ENCODE measurements around the gene RGS3.
A peak's percentile ranks its signal among the peaks of the same experiment; 100 is the strongest.

Gene RGS3

DNA sequence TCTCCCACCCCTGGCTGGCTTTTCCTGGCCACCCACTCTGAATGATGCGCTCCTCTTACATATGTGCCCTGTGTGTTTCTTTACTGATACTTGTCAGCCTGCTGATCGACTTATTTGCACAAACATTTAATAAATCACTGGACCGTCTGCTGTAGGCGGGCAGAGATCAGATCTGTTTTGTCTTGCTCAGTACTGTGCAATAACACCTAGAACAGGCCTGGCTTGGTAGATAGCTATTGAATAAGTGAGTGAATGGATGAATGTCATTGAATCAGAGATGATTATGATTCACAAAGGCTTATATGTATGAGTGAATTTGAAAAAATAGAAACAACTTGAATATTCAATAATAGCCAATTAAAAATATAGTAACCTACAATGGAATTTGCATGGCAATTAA lies 165.1 kb downstream of the RGS3 start (continued):
- TF ChIP-seq ZNF311 (tag by site-specific recombination; IDR thresholded peaks at IDR 0.05; ENCODE audit: borderline replicate concordance) (no peak), GLI2 (tag by site-specific recombination; IDR thresholded peaks at IDR 0.05; ENCODE audit: borderline replicate concordance, low read depth) (no peak), ZNF768 (tag by site-specific recombination; IDR thresholded peaks at IDR 0.05) (no peak), REPIN1 (tag by site-specific recombination; IDR thresholded peaks at IDR 0.05; ENCODE audit: low read depth) (no peak), ZNF785 (tag by site-specific recombination; IDR thresholded peaks at IDR 0.05) (no peak), ZNF549 (tag by site-specific recombination; IDR thresholded peaks at IDR 0.05) (no peak), ZBTB21 (tag by site-specific recombination; IDR thresholded peaks at IDR 0.05) (no peak), GLIS2 (tag by site-specific recombination; IDR thresholded peaks at IDR 0.05) (no peak)

DNA sequence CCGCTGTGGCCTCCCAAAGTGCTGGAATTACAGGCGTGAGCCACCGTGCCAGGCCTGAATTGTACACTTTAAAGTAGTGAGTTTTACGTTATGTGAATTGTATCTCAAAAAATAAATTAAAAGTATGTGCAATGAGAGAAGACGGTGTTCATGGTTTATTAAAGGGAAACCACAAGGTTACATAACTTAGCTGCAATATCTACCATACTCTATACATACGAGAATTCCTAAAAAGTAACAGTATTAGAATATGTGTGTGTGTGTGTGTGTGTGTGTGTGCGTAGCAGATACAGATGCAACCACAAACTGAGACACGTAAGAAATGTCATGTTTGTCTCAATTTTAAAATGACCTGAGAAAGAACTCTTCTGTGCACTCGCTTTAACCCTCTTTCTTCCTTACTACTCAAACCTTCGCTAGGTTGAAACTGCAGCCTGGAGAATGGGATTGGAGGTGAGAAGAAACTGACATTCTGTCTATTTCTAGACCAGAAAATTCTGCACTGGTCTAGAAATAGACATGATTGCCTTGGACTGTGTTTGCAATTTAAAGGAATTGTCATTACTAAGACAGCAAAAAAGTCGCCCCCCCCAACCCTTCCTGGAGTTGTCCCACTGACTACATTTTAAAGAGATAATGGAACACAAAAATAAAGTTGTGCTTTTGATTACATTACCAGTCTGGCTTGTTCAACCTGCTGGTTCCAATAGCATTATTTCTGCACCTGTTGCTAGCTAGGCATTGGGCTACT lies 167.0 kb downstream of the RGS3 start:
- no peaks in the 10 kb centered on the region for H3K36me3 ChIP-seq (ENCODE audit: control insufficient read depth in 2 of 2, insufficient read depth in 1 of 2, low read length in 2 of 2)
- H3K27ac ChIP-seq (ENCODE audit: extremely low read depth, low read depth, low read length): no peak overlapping the region
- CTCF ChIA-PET: interaction anchor here (0.7 kb wide), 1 partner anchor 111 kb away, joined by 3 read pairs; no protein-coding TSS in a partner anchor
- TF ChIP-seq ZNF174 (tag by site-specific recombination; IDR thresholded peaks at IDR 0.05) (no peak), SCRT2 (tag by site-specific recombination; IDR thresholded peaks at IDR 0.05) (peak; percentile 34; the same call in 1 of the 2 replicates)
- no peaks in the 10 kb centered on the region for H3K9me3 ChIP-seq (ENCODE audit: control insufficient read depth, insufficient read depth, low read depth, low read length)
- POLR2A ChIA-PET: no interaction called here
- no peaks in the 10 kb centered on the region for H3K4me1 ChIP-seq (ENCODE audit: control insufficient read depth, insufficient read depth, low read length)
- no peak overlapping the region for H3K4me3 ChIP-seq (ENCODE audit: low read depth, low read length)

DNA sequence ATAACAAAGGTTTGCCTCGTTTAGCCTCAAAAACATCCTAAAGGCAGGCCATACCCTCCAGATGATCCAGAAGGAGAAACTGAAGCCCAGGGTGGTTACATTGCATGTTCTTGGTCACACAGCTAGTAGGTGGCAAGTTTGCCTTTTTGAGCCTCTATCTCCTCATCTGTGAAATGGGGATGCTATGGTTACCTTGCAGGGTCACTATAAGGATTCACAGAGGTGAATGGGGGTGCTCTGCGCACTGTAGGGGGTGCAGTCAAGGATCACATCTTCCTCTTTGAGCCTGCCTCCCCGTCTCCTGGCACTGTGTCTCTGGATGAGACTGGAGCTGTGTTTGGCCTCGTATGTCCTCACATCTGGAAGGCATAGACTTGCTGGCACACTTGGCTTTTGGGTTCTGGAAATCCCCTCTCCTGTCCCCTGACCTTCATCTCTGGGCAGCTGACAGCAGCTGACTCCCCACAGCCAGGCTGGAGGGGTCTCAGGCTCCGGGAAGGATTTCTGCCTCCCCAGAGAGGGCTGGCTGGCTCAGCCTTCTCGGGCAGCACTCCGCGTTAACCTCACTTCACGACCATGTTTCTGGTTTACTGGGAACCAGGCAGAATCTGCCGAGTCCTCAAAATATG lies 167.7 kb downstream of the RGS3 start:
- POLR2A ChIA-PET: no interaction called here
- CTCF ChIA-PET: no interaction called here
- Histone ChIP-seq H3K4me3 (ENCODE audit: low read depth, low read length) (no peak overlapping the region), H3K4me1 (ENCODE audit: control insufficient read depth, insufficient read depth, low read length) (no peaks in the 10 kb centered on the region), H3K36me3 (ENCODE audit: control insufficient read depth in 2 of 2, insufficient read depth in 1 of 2, low read length in 2 of 2) (no peaks in the 10 kb centered on the region), H3K9me3 (ENCODE audit: control insufficient read depth, insufficient read depth, low read depth, low read length) (no peaks in the 10 kb centered on the region), H3K27ac (ENCODE audit: extremely low read depth, low read depth, low read length) (no peak overlapping the region)
- TF ChIP-seq ZNF341 (tag by site-specific recombination; IDR thresholded peaks at IDR 0.05; ENCODE audit: low read depth) (no peak), KLF9 (tag by site-specific recombination; IDR thresholded peaks at IDR 0.05; ENCODE audit: low read depth) (no peak), ZNF529 (tag by site-specific recombination; IDR thresholded peaks at IDR 0.05; ENCODE audit: insufficient replicate concordance) (no peak), ZNF626 (tag by site-specific recombination; IDR thresholded peaks at IDR 0.05) (no peak), ZNF112 (tag by site-specific recombination; IDR thresholded peaks at IDR 0.05) (no peak)

DNA sequence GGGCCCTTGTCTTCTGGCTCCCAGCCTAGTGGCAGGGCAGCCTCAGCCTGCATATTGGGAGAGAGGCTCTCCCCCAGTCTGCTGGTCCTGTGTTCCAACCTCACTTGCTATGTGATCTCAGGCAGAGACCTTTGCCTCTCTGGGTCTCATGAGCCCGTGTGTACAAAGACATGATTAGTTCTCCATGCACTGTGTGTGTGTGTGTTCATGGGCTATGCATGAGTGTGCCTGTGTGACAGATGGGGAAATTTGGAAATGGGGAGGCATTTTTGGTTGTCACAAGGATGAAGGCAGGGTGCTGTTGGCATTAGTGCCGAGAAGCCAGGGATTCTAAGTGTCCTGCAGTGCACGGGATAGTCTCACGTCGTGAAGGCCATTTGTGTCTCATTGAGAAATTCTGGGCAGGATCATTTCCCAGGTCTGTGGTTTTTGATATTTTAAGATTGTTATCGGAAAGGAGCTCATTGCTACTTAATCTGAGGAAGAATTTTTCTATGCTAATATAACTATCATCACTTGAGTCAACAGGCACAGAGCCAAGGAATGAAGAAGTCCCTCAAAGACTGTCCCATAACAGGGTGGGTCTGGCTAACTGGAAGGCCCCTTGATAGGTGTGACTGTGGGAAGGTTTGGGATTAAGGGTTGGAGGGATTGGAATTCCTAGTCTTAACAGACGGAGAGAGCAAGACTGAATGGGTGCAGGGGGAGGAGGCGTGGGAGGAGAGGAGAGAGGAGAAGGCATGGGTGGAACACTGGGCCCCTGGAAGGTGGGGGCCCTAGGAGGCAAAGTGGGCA lies 168.5 kb downstream of the RGS3 start:
- Histone ChIP-seq H3K4me3 (ENCODE audit: low read depth, low read length) (no peak overlapping the region), H3K36me3 (ENCODE audit: control insufficient read depth in 2 of 2, insufficient read depth in 1 of 2, low read length in 2 of 2) (no peaks in the 10 kb centered on the region), H3K27ac (ENCODE audit: extremely low read depth, low read depth, low read length) (no peak overlapping the region), H3K4me1 (ENCODE audit: control insufficient read depth, insufficient read depth, low read length) (no peaks in the 10 kb centered on the region), H3K9me3 (ENCODE audit: control insufficient read depth, insufficient read depth, low read depth, low read length) (no peaks in the 10 kb centered on the region)
- TF ChIP-seq ZFHX2 (tag by site-specific recombination; conservative IDR thresholded peaks at IDR 0.05): peak; percentile 58
- no peak for TF ChIP-seq ZNF354C (tag by site-specific recombination; IDR thresholded peaks at IDR 0.05; ENCODE audit: borderline replicate concordance, low read depth)
- no peak for TF ChIP-seq ZNF626 (tag by site-specific recombination; IDR thresholded peaks at IDR 0.05)
- no peak for TF ChIP-seq ZNF621 (tag by site-specific recombination; IDR thresholded peaks at IDR 0.05)
- TF ChIP-seq KLF9 (tag by site-specific recombination; IDR thresholded peaks at IDR 0.05; ENCODE audit: low read depth): no peak
- no peak for TF ChIP-seq ZNF670 (tag by site-specific recombination; IDR thresholded peaks at IDR 0.05; ENCODE audit: low read depth)
- TF ChIP-seq EGR2 (tag by site-specific recombination; IDR thresholded peaks at IDR 0.05; ENCODE audit: low read depth): peak; percentile 79
- TF ChIP-seq ZNF10 (tag by site-specific recombination; IDR thresholded peaks at IDR 0.05): no peak
- TF ChIP-seq ZNF660 (tag by site-specific recombination; IDR thresholded peaks at IDR 0.05): no peak
- POLR2A ChIA-PET: interaction anchor here (1.0 kb wide), 1 partner anchor 9 kb away, joined by 3 read pairs; no protein-coding TSS in a partner anchor
- CTCF ChIA-PET: interaction anchor here (0.8 to 1.1 kb wide), 2 partner anchors 39 to 41 kb away, joined by 3 to 7 read pairs; no protein-coding TSS in a partner anchor

Measured in HEK293 (cell line).